GM21723 (cell line): ENCODE results near the gene SPPL2B.
"Not testable (repeated sequence)": the region's sequence is repeated elsewhere in the genome, so short reads cannot be mapped to it uniquely, and the experiment has no call there.

Source experiments
- ATAC-seq: cut with Tn5 transposase; IDR thresholded peaks from one replicate; pipeline ENCODE4 v1.9.1; 2021; ENCODE audit warnings: mild to moderate bottlenecking, moderate library complexity; ENCODE audit not compliant: unreplicated experiment

Gene SPPL2B

DNA sequence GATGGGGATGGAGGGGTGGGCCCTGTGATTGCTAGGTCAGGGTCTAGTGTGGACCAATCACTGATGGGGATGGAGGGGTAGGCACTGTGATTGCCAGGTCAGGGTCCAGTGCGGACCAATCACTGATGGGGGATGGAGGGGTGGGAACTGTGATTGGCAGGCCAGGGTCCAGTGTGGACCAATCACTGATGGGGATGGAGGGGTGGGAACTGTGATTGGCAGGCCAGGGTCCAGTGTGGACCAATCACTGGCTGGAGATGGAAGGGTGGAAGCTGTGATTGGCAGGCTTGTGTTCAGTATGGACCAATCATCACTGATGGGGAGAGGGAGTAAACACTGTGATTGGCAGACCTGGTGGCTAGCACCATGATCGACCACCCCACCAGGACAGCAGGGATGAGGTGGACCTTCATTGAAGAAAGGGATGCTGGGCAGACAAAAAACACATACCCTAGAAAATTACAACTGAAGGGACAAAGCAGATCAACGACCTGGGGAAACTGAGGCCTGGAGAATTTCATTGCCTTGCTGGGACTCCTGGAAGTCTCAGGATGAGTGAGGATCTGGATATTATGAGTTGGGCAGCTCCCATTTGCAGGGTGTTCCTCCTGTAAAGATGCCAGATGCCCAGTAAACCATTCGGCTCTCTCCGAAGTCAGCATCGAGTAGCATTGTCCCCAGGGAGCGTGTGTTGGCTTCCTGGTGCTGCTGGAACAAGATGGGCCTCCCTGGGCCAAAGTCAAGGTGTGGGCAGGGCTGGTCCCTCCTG is 47.1 kb downstream of the SPPL2B start:
- ATAC-seq = no peak

- ATAC-seq = no peak
Measured at GRCh38 chr19:2376784-2377519, 48.5 kb downstream of the SPPL2B start.

- no peak for ATAC-seq
Measured at GRCh38 chr19:2380567-2380966, 52.1 kb downstream of the SPPL2B start.

DNA sequence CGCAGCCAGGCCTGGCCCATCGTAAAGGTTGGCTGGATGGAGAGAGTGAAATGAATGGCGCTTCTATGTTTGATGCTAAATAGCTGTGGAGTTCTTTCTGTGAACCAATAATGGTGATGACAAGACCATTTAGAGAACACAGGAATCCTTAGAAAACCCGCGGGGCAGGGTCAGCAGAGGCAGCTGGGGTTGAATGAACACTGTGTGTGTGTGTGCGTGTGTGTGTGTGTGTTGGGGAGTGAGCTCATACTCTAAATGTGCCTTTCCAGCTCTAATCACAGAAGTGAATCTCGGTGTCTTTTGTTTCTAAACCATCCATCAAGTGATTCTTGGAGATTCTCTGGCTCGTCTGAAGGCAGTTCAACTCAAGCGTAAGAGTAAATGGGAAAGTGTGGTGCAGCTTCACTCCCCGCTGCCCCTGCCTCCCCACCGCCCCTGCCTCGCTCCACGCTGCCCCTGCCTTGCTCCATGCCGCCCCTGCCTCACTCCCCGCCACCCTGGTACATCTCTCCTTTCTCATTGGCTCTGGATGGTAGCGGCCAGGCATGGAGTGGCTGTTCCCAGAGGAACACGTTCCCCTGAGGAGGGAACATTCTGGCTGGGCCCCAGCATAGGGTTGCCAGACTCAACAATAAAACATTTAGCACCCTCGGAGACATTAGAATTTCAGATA is 52.8 kb downstream of the SPPL2B start:
- ATAC-seq = no peak

- ATAC-seq = no peak
Measured at GRCh38 chr19:2382530-2383222, 54.2 kb downstream of the SPPL2B start.

DNA sequence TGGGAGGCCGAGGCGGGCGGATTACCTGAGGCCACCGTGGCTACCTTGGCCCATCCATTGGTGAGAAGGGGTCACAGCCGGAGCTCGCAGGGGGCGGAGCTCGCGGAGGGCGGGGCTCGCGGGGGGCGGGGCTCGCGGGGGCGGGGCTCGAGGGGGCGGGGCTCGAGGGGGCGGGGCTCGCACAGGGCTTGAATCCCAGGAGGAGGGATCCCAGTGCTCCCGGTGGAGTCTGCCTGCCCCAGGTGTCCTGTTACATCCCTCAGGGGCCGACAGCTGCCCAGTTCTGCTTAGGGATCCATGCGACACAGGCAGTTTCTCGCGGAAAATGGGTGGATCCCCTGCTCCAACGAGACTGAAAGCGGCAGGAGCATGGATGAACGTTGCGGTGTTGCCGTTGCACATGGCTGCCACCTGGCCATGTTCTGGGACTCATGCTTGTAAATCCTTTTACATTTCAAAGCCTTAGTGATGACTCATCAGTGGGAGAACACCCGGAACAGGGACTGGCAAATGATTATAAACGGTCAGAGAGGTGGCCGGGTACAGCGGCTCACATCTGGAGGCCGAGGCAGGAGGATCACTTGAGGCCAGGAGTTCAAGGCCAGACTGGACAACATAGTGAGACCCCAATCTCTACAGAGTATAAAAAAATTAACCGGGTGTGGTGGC is 56.7 kb downstream of the SPPL2B start:
- ATAC-seq = no peak

DNA sequence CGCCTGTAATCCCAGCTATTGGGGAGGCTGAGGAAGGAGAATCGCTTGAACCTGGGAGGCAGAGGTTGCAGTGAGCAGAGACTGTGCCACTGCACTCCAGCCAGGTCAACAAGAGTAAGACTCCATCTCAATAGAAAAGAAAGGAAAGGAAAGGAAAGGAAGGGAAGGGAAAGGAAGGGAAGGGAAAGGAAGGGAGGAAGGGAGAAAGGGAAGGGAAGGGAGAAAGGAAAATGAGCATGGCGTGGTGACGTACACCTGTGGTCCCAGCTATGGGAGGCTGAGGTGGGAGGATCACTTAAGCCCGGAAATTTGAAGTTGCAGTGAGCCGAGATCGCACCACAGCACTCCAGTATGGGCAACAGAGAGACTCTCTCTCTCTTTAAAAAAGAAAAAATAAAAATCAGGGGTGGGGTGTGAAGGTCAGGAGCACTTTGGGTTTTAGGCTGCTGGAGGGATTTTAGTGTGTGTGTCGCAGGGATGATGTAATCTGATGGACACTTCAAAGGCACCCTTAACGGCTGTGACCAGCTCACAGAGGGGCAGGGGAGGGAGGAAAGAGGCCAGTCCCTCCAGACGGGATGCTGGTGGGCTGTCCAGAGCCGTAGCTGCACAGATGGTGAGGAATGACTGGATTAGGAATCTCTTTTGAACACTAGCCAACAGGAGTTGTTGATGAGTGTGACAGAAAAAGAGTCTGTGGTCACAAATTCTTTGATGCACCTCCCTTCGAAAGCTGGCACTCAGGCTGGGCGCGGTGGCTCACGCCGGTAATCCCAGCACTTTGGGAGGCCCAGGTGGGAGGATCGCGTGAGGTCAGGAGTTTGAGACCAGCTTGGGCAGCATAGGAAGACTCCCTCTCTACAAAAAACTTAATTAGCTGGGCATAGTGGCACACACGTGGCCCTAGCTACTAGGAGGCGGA is 59.1 kb downstream of the SPPL2B start:
- no peak for ATAC-seq

GRCh38 chr19:2389594-2389993 is 61.1 kb downstream of the SPPL2B start:
- no peak for ATAC-seq

DNA sequence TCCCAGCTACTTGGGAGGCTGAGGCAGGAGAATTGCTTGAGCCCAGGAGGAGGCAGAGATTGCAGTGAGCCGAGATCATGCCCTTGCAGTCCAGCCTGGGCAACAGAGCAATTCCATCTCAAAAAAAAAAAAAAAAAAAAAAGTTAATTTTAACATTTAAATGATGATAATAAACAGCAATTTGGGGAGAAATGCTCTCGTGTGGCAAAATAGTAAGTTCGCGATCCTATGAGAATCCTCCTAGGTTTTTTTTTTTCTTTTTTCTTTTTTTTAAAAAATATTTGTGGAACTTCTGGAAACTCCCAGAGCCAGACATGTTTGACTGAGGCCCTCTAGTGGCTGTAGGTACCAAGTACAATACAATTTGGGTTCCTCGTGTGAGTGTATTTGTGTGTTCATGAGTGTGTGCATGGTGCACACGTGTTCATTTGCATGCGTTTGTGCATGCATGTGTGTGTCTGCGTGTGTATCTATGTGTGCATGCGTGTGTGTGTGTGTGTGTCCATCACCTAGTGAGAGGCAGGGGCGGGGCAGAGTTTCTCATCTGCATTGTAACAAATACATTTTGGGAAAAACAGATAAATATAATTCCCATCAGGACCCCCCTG is 62.7 kb downstream of the SPPL2B start:
- ATAC-seq = no peak

- no peak for ATAC-seq
Measured at GRCh38 chr19:2392366-2392765, 63.9 kb downstream of the SPPL2B start.

GRCh38 chr19:2392899-2393298 is 64.4 kb downstream of the SPPL2B start:
- ATAC-seq = not testable (repeated sequence)

DNA sequence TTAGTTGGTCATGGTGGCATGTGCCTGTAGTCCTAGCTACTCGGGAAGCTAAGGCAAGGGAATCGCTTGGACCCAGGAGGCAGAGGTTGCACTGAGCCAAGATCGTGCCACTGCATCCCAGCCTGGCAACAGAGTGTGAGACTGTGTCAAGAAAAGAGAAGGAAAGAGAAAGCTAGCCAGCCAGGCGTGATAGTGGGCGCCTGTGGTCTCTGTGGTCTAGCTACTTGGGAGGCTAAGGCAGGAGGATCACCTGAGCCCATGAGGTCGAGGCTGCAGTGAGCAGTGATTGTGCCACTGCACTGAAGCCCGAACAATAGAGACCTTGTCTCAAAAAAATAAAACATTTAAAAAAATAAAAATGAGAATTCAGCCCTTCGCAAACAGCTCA is 65.6 kb downstream of the SPPL2B start:
- ATAC-seq = no peak

GRCh38 chr19:2394442-2395292 is 66.2 kb downstream of the SPPL2B start:
- ATAC-seq = no peak

GRCh38 chr19:2395293-2395829 is 66.9 kb downstream of the SPPL2B start:
- not testable (repeated sequence) for ATAC-seq

DNA sequence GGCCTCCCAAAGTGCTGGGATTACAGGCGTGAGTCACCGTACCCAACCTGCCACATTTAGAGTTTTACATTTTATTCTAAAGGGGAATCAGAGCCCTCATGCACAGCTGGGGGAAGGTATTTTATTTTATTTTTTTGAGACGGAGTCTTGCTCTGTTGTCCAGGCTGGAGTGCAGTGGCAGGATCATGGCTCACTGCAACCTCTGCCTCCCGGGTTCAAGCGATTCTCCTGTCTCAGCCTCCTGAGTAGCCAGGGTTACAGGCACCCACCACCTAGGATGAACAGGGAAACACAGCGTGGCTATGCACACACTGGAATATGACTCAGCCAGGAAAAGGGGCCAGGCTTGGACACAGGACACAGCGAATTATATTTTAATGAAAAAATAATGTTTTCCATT is 68.7 kb downstream of the SPPL2B start:
- not testable (repeated sequence) for ATAC-seq

DNA sequence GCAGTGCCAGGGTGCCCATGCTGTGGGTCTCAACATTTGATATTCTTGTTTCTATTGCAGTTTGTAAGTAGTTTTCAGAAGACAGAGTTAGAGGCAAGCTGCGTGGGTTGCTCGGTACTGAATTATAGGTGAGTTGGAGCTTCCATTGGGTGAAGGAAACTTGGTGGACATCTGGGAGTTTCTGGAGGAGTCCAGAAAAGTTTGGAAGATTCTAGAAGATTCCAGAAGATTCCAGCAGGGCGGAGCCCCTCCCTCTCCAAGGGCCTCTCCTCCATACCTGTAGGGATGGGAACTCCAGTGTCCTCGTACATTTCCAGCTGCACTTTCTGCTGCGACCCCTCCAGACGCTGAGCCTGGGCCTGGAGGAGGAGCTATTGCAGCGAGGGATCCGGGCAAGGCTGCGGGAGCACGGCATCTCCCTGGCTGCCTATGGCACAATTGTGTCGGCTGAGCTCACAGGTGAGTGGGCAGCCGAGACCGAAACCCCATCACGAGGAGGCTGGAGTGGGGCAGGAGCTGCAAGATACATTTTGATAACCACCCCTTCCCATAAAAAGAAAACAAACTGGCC is 70.3 kb downstream of the SPPL2B start:
- no peak for ATAC-seq

DNA sequence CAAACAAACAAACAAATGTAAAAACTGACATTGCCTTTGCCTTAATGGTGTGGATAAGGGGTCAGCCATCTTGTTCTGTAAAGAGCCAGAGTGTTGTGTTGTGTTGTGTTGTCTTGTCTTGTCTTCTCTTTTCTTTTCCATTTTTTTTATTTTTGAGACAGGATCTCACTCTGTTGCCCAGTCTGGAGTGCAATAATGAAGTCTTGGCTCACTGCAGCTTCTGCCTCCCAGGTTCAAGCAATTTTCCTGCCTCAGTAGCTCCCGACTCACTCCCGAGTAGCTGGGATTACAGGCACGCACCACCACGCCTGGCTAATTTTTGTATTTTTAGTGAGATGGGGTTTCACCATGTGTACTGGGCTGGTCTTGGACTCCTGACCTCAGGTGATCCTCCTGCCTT is 71.1 kb downstream of the SPPL2B start:
- ATAC-seq = no peak
